AG10803 (cell line): ENCODE data around the gene THSD7B.

Source experiments
- DNase-seq: peaks from one replicate; pipeline ENCODE4 v3.0.0; 2010; ENCODE audit warnings: low read depth
- H3K4me3 ChIP-seq: 2 replicates; pipeline ENCODE4 v1.5.1; 2011; ENCODE audit warnings: mild to moderate bottlenecking, low read length, control low read depth
- CTCF ChIP-seq: conservative IDR thresholded peaks from 2 replicates; pipeline ENCODE4 v1.5.1; 2011; ENCODE audit warnings: mild to moderate bottlenecking, low read length, control low read depth, inconsistent platforms

THSD7B gene

GRCh38 chr2:137020452-137021196 is 255.3 kb downstream of the THSD7B start:
- no peak for TF ChIP-seq CTCF
- H3K4me3 ChIP-seq: no peak overlapping the region
- no peak for DNase-seq

GRCh38 chr2:137021763-137022162 is 256.4 kb downstream of the THSD7B start:
- no peak for TF ChIP-seq CTCF
- H3K4me3 ChIP-seq: no peak overlapping the region
- DNase-seq: no peak

DNA sequence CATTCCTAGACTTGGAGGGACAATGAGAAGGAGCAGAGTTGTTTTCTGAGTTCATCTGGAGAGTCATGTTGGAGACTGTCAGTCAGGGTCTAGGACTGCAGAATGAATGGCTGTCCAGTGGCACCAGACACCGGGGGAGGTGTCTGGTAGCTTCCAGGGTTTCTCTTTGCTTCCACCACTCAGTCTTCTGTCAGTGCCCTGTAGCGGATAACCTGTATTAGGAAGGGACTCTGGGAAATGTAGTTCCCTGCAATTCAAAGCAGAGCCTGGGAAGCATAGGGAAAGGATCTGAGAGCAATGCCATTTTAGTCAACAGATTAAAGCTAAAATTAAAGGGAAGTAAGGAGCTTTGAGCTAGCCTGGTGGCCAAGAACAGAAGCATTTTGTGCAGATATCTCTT is 257.9 kb downstream of the THSD7B start:
- DNase-seq: no peak
- TF ChIP-seq CTCF: no peak
- H3K4me3 ChIP-seq: no peak overlapping the region

DNA sequence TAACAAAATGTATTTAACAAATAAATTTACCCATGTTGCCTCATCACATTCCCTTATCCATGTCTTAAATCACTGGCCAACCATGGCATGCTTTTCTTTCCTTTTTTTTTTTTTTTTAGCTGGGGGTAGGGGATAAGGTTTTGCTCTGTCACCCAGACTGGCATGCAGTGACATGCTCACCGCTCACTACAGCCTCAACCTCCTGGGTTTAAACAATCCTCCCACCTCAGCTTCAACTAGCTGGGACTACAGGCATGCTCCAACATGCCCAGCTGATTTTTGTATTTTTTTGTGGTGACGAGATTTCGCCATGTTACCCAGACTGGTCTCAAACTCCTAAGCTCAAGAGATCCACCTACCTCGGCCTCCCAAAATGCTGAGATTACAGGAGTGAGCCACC is 266.4 kb downstream of the THSD7B start:
- DNase-seq: no peak
- no peak overlapping the region for H3K4me3 ChIP-seq
- TF ChIP-seq CTCF: no peak

DNA sequence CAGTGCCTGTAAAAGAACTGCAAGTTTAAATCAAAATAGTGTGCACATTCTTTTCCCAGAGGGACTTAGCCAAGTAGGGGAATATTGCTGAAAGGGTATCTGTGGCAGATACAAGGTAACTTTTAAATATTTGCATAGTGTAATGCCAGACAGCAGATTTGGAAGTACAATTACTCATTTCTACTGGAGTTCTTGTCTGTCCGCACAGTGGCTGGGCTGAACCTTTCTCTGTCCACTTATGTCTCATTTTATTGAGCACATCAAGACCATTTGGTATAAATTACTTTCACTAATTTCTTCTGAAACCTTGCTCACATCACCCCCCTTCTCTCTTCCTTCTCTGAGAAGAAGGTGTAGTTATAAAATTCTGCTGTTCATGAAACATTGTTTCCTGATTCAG is 271.3 kb downstream of the THSD7B start:
- TF ChIP-seq CTCF: no peak
- no peak overlapping the region for H3K4me3 ChIP-seq
- no peak for DNase-seq

- TF ChIP-seq CTCF: no peak
- H3K4me3 ChIP-seq: no peak overlapping the region
- no peak for DNase-seq
Observed at GRCh38 chr2:137039482-137040152, 274.3 kb downstream of the THSD7B start.

- no peak for TF ChIP-seq CTCF
- DNase-seq: no peak
- H3K4me3 ChIP-seq: no peak overlapping the region
Observed at GRCh38 chr2:137047369-137047768, 282.0 kb downstream of the THSD7B start.
